Nephron progenitor cell (in vitro differentiated cells): Measurements from ENCODE around the gene DPEP2.
"Not testable (repeated sequence)": the region's sequence is repeated elsewhere in the genome, so short reads cannot be mapped to it uniquely, and the experiment has no call there.

ENCODE experiments used
- DNase-seq: peaks from one replicate; pipeline ENCODE4 v3.0.0; 2021
- H3K27ac Mint-ChIP-seq: 2 replicates; pipeline ENCODE4 v1.8.0; 2021; ENCODE audit warnings: mild to moderate bottlenecking, moderate library complexity, mixed read lengths
- H3K27me3 Mint-ChIP-seq: 2 replicates; pipeline ENCODE4 v1.8.0; 2021; ENCODE audit warnings: mild to moderate bottlenecking, low read depth, mixed read lengths; ENCODE audit not compliant: poor library complexity
- H3K36me3 Mint-ChIP-seq: 2 replicates; pipeline ENCODE4 v1.8.0; 2021; ENCODE audit warnings: low read depth, mixed read lengths
- H3K4me1 Mint-ChIP-seq: 2 replicates; pipeline ENCODE4 v1.8.0; 2021; ENCODE audit warnings: mixed read lengths
- H3K4me3 Mint-ChIP-seq: 2 replicates; pipeline ENCODE4 v1.8.0; 2021; ENCODE audit warnings: mild to moderate bottlenecking, moderate library complexity, mixed read lengths
- H3K9me3 Mint-ChIP-seq: 2 replicates; pipeline ENCODE4 v1.8.0; 2021; ENCODE audit warnings: mild to moderate bottlenecking, moderate library complexity, mixed read lengths
- TF ChIP-seq, protein P1 (sequence below): fragments of 200-600 bp; sonication (generic); IDR thresholded peaks from 2 replicates; pipeline ENCODE4 v1.5.0; 2021; ENCODE audit warnings: antibody characterized with exemption

The DPEP2 gene

DNA sequence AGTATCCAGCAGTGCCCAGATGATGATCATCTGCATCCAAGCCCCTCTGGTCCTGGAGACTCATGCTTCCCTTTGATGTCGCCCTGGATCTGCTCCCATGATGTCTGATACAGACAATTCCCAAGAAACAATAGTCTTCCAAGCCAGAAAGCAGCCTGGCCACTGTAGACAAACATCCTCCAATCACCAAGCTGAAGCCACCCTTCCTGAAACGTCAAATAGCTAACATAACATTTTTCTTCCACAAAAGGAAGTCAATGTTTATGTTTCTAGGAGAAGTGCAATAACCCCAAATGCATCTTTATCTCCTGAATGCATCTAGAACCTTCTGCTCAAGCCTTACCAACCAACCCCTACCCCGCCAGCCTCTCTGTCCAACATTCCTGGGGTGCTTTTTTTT lies 1.2 kb upstream of the DPEP2 start:
- TF ChIP-seq, protein P1, sequence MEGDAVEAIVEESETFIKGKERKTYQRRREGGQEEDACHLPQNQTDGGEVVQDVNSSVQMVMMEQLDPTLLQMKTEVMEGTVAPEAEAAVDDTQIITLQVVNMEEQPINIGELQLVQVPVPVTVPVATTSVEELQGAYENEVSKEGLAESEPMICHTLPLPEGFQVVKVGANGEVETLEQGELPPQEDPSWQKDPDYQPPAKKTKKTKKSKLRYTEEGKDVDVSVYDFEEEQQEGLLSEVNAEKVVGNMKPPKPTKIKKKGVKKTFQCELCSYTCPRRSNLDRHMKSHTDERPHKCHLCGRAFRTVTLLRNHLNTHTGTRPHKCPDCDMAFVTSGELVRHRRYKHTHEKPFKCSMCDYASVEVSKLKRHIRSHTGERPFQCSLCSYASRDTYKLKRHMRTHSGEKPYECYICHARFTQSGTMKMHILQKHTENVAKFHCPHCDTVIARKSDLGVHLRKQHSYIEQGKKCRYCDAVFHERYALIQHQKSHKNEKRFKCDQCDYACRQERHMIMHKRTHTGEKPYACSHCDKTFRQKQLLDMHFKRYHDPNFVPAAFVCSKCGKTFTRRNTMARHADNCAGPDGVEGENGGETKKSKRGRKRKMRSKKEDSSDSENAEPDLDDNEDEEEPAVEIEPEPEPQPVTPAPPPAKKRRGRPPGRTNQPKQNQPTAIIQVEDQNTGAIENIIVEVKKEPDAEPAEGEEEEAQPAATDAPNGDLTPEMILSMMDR = no peak
- Mint-ChIP-seq H3K4me3 (no peak overlapping the region), H3K9me3 (peaks cover 3% of the 10 kb centered on the region), H3K27ac (no peak overlapping the region), H3K4me1 (peaks cover 22% of the 10 kb centered on the region), H3K27me3 (peaks cover 7% of the 10 kb centered on the region), H3K36me3 (no peaks in the 10 kb centered on the region)
- DNase-seq = no peak

DNA sequence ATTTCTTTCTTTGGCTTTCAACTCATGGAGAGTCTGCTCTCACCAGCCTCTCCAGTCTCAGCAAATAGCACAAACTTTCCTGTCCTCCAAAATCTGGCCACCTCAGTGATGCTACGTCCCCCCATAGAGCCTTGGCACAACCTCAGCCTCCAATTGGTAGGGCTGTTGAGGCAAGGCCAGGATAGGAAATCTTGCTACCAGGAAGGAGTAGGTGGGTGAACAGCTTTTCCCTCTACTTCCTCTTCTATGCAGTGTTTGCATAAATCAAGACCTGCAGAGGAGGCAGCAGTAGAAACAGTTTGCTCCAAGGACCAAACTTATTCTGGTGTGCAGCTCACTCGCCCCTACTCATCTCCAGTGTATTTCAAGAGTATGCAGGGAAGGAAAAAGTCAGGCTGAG lies 701 bp upstream of the DPEP2 start:
- H3K4me1 Mint-ChIP-seq = peaks cover 22% of the 10 kb centered on the region
- no peaks in the 10 kb centered on the region for H3K36me3 Mint-ChIP-seq
- no peak for DNase-seq
- TF ChIP-seq, protein P1 = no peak
- H3K27me3 Mint-ChIP-seq = peaks cover 7% of the 10 kb centered on the region
- H3K4me3 Mint-ChIP-seq = no peak overlapping the region
- H3K27ac Mint-ChIP-seq = no peak overlapping the region
- peaks cover 3% of the 10 kb centered on the region for H3K9me3 Mint-ChIP-seq

DNA sequence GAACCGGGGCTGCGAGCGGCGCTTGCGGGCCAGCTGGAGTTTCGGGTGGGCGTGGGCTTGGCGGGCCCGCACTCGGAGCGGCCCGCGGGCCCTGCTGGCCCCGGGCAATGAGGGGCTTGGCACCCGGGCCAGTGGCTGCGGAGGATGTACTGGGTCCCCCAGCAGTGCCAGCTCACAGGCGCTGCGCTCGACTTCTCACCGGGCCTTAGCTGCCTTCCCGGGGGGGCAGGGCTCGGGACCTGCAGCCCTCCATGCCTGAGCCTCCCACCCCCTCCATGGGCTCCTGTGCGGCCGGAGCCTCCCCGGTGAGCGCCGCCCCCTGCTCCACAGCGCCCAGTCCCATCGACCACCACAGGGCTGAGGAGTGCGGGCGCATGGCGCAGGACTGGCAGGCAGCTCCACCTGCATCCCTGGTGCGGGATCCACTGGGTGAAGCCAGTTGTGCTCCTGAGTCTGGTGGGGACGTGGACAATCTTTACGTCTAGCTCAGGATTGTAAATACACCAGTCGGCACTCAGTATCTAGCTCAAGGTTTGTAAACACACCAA lies 979 bp downstream of the DPEP2 start:
- H3K4me3 Mint-ChIP-seq, H3K27me3 Mint-ChIP-seq, DNase-seq, H3K9me3 Mint-ChIP-seq, H3K27ac Mint-ChIP-seq, H3K36me3 Mint-ChIP-seq: not testable (repeated sequence)
- H3K4me1 Mint-ChIP-seq = peaks cover 28% of the 10 kb centered on the region

DNA sequence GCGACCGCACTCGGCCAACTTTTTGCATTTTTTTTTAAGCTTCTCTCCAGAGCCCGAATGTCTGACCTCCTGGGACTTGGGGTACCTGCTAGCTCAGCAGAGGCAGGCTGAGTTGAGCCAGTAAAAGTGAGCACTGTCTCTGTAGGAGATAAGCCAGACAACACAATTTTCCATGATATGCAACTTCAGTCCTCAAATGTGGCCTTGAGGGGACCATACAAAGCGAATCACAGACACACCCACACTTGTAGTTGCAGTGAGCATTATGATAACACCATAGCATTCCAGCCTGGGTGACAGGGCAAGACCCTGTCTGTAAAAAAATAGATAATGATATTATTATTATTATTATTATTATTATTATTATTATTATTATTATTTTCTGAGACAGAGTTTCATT lies 2.6 kb downstream of the DPEP2 start:
- no peaks in the 10 kb centered on the region for H3K36me3 Mint-ChIP-seq
- DNase-seq = no peak
- H3K4me3 Mint-ChIP-seq = no peak overlapping the region
- H3K4me1 Mint-ChIP-seq = peaks cover 36% of the 10 kb centered on the region
- TF ChIP-seq, protein P1 = no peak
- no peak overlapping the region for H3K27ac Mint-ChIP-seq
- peaks cover 13% of the 10 kb centered on the region for H3K27me3 Mint-ChIP-seq
- H3K9me3 Mint-ChIP-seq = peaks cover 3% of the 10 kb centered on the region

DNA sequence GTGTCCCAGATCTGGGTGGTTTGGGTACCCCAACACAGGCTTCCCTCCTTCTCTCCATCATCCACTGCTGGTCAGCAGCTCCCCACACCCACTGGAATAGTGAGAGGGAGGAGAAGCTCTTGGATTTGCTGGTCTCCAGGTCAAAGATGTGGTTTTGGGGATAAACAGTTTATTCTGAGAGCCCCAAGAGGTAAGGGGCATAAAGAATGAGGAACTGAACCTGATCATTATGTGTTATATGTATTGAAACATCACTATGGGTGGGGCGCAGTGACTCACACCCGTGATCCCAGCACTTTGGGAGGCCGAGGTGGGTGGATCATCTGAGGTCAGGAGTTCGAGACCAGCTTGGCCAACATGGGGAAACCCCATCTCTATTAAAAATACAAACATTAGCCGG lies 3.9 kb downstream of the DPEP2 start:
- Mint-ChIP-seq H3K4me3 (no peak overlapping the region), H3K9me3 (peaks cover 3% of the 10 kb centered on the region), H3K36me3 (no peaks in the 10 kb centered on the region), H3K27me3 (peaks cover 9% of the 10 kb centered on the region), H3K27ac (no peak overlapping the region), H3K4me1 (peaks cover 37% of the 10 kb centered on the region)
- DNase-seq = no peak
- TF ChIP-seq, protein P1 = no peak

DNA sequence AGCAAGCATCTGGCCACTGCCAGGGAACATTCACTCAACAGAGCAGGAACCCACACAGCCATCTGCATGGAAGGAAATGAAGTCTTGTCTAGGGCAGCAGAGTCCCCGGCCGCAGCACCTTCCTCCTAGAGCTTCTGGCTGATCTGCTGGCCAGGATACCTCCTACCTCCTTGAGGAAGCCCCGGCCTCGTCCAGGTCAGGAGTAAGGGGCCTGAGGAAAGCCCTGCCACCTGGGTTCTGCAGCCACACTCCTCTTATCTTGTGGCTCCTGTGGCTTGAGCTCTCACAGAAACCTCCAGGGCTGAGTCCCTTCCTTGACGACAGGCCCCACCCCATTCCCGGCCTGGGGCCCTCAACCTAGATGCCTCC lies 5.3 kb downstream of the DPEP2 start:
- H3K9me3 Mint-ChIP-seq, H3K27ac Mint-ChIP-seq, H3K4me3 Mint-ChIP-seq, H3K27me3 Mint-ChIP-seq, H3K36me3 Mint-ChIP-seq, DNase-seq: not testable (repeated sequence)
- peaks cover 34% of the 10 kb centered on the region for H3K4me1 Mint-ChIP-seq

DNA sequence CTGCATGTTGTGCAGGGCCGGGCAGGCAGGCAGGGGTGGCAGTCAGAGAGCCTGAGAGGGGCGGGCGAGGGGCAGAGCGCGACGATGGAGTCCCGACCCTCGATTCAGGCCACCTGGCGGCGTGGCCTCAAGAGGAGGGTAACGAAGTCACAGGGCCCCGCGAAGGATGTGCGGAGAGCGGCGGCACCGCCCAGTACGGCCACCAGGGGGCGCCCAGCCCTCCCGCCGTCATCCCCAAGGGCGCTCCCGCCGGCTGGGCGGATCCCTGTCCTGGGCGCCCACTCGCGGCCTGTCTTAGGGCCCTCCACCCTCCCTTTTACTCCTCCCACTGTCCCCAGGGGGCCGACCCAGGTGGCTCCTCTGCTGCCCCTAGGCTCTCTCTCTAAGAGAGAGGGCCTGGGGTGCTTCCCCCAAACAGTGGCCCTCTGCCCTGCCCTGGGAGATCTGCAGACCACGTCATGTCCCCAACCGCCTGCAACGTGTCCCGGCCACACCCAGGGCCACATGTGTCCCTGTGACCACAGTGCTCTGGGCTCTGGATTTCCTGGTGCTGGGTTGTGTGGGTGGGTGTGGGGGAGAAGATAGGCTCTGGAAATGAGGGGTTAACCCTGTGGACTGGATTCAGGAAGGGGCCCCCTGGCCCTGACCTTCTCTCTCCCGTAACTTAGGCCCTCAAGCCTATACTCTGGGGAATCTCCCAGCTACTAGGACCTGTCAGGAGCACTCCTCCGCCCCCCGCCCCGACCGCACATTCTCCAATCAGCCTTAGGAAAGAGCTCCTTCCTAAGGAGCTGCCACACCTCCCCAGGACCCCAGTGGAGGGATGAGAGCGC lies 5.9 kb downstream of the DPEP2 start:
- H3K4me3 Mint-ChIP-seq = no peak overlapping the region

More for the DNA sequence above, 5.9 kb downstream of the DPEP2 start:
- Mint-ChIP-seq H3K27me3 (peaks cover 7% of the 10 kb centered on the region), H3K36me3 (no peaks in the 10 kb centered on the region), H3K9me3 (peaks cover 3% of the 10 kb centered on the region), H3K27ac (no peak overlapping the region), H3K4me1 (peaks cover 37% of the 10 kb centered on the region)
- peak; percentile 83 for DNase-seq
- TF ChIP-seq, protein P1 = peak; percentile 99
